ENCODE measurements around the gene CCDC28B. TPM values are rescaled to one million over a fixed set of nuclear protein-coding genes. Genes with fewer than 3 reads are reported as not detected.

Gene CCDC28B
- total RNA-seq, 4 donors from 2014 or later, result 0.72 to 3.5 (median 2.0) TPM

DNA sequence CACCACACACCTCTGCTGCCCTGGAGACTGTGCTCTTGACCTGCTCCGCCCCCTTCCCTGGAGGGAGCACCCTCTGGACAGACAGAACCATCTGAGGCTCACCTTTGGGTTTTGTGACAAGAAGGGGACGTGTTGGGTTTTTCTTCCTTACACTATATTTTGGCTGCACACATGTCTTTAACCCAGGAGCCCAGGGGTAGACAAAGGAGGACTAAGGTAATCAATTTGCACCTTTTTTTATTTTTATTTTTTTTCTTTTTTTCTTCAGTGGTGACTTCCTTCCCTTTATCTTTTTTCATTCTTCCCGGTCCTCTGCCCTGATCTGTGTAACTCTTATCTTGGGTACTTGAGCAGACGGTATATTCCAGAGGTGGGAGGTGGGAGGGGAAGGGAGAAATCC, 29.4 kb upstream of the CCDC28B start:
- Histone ChIP-seq H3K36me3 (peaks cover 77% of the 10 kb centered on the region), H3K27ac (no peak overlapping the region), H3K9me3 (no peaks in the 10 kb centered on the region), H3K4me3 (no peak overlapping the region), H3K4me1 (no peaks in the 10 kb centered on the region), H3K27me3 (no peaks in the 10 kb centered on the region)
- no peak for TF ChIP-seq POLR2A (IDR thresholded peaks at IDR 0.05)
- no peak for TF ChIP-seq EP300 (IDR thresholded peaks at IDR 0.05)
- TF ChIP-seq POLR2AphosphoS5 (IDR thresholded peaks at IDR 0.05), result no peak
- TF ChIP-seq, protein P1, sequence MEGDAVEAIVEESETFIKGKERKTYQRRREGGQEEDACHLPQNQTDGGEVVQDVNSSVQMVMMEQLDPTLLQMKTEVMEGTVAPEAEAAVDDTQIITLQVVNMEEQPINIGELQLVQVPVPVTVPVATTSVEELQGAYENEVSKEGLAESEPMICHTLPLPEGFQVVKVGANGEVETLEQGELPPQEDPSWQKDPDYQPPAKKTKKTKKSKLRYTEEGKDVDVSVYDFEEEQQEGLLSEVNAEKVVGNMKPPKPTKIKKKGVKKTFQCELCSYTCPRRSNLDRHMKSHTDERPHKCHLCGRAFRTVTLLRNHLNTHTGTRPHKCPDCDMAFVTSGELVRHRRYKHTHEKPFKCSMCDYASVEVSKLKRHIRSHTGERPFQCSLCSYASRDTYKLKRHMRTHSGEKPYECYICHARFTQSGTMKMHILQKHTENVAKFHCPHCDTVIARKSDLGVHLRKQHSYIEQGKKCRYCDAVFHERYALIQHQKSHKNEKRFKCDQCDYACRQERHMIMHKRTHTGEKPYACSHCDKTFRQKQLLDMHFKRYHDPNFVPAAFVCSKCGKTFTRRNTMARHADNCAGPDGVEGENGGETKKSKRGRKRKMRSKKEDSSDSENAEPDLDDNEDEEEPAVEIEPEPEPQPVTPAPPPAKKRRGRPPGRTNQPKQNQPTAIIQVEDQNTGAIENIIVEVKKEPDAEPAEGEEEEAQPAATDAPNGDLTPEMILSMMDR (IDR thresholded peaks at IDR 0.05), result no peak
- WGBS, result 91% methylated on average over 4 of the region's 4 CpGs
- DNase-seq (ENCODE audit: low spot score in 2 of 2), result no peak

DNA sequence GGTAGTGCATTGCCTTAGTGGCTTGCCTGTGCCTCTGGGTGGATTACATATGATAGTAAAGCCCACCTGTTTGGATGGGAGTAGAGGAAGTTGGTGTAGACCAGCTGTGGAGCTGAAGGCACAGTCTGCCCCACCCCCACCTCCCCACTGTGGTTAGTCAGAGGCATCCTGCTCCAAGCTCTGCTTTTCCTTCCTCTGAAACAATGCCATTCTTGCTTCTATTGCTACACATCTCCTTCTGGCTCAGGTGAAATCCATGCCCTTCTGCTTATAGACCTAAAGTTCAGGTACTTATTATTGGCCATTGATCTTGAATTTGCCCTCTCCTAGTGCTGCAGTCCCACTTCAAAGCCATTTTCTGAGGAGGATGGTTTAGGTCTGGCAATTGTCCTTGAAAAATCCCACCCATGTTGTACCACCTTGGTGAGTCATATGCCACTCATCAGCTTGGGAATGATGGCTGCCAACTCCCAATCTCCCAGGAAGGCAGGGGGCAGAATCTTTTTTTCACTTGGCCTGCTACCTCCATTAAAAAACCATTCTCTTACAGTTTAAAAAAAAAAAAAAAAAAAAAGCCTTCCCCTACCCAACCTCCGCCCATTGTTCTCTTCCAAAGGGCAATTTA, 27.7 kb upstream of the CCDC28B start:
- no peak overlapping the region for H3K27ac ChIP-seq
- H3K4me1 ChIP-seq, result no peaks in the 10 kb centered on the region
- 93% methylated on average over 1 of the region's 1 CpG for WGBS

DNA sequence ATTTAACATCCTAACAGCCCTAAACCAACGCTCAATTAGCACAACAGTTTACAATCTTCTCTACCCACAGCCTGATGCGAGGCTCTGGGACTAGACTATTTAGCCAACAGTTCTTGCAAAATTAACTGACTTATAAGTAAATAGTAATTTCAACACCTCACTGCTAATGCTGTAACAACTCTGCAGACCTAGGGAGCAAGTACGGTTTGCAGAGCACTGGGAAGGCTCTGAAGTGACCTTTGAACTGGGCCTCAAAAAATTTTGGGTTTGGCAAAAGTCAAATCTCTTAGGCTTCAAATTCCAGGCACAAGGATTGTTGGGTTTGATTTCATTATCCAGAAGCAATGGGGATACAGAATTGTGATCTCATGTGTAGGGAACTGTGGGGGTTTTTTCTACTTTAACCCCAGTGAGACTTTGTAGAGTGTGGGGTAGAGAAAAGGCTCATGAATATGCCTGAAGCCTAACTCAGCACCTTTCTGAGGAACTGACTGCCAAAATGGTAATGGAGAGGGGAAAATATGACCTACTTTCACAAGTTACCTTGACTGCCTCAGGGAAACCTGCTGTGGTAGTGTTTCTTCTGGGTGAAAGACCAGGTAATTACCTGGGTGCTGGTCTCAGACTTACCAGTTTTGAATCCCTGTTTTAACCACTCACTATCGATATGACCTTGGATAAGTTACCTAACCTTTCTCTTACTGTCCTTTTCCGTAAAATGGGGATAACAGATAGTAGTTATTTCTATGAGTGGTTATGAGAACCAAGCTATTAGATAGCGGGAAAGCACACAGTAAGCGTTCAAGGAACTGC, 21.8 kb upstream of the CCDC28B start:
- Histone ChIP-seq H3K36me3 (peaks cover 7% of the 10 kb centered on the region), H3K4me1 (peaks cover 41% of the 10 kb centered on the region), H3K9me3 (no peaks in the 10 kb centered on the region), H3K4me3 (peak overlapping the region; percentile 77), H3K27me3 (no peaks in the 10 kb centered on the region), H3K27ac (peak overlapping the region; percentile 91)
- WGBS, result 79% methylated on average over 7 of the region's 7 CpGs
- DNase-seq (ENCODE audit: low spot score in 2 of 2), result no peak
- TF ChIP-seq POLR2AphosphoS5 (IDR thresholded peaks at IDR 0.05) (no peak), EP300 (IDR thresholded peaks at IDR 0.05) (no peak), POLR2A (IDR thresholded peaks at IDR 0.05) (no peak)
- TF ChIP-seq, protein P1 (IDR thresholded peaks at IDR 0.05), result no peak

More for the DNA sequence above, 27.7 kb upstream of the CCDC28B start:
- no peaks in the 10 kb centered on the region for H3K9me3 ChIP-seq
- no peaks in the 10 kb centered on the region for H3K27me3 ChIP-seq
- TF ChIP-seq, protein P1 (IDR thresholded peaks at IDR 0.05), result no peak
- no peak overlapping the region for H3K4me3 ChIP-seq
- H3K36me3 ChIP-seq, result peaks cover 62% of the 10 kb centered on the region
- no peak for DNase-seq (ENCODE audit: low spot score in 2 of 2)

DNA sequence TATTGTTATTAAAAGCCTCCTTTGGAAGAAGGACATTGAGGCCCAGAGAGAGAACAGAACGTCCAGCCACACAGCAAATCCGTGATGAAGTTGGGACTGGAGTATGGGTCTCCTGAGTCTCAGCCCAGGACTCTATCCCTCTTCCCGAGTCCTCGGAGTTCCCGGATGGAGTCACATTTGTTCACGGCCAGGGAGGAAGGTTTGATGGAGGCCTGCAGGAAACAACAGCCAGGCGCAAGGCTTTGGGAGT, 21.3 kb upstream of the CCDC28B start:
- WGBS, result 6% methylated on average over 7 of the region's 7 CpGs
- TF ChIP-seq EP300 (IDR thresholded peaks at IDR 0.05) (no peak), POLR2AphosphoS5 (IDR thresholded peaks at IDR 0.05) (no peak), POLR2A (IDR thresholded peaks at IDR 0.05) (no peak)
- TF ChIP-seq, protein P1 (IDR thresholded peaks at IDR 0.05), result no peak
- Histone ChIP-seq H3K36me3 (peaks cover 7% of the 10 kb centered on the region), H3K9me3 (no peaks in the 10 kb centered on the region), H3K27ac (peak overlapping the region; percentile 91), H3K4me3 (peak overlapping the region; percentile 77), H3K4me1 (peaks cover 46% of the 10 kb centered on the region), H3K27me3 (no peaks in the 10 kb centered on the region)
- DNase-seq (ENCODE audit: low spot score in 2 of 2), result no peak

DNA sequence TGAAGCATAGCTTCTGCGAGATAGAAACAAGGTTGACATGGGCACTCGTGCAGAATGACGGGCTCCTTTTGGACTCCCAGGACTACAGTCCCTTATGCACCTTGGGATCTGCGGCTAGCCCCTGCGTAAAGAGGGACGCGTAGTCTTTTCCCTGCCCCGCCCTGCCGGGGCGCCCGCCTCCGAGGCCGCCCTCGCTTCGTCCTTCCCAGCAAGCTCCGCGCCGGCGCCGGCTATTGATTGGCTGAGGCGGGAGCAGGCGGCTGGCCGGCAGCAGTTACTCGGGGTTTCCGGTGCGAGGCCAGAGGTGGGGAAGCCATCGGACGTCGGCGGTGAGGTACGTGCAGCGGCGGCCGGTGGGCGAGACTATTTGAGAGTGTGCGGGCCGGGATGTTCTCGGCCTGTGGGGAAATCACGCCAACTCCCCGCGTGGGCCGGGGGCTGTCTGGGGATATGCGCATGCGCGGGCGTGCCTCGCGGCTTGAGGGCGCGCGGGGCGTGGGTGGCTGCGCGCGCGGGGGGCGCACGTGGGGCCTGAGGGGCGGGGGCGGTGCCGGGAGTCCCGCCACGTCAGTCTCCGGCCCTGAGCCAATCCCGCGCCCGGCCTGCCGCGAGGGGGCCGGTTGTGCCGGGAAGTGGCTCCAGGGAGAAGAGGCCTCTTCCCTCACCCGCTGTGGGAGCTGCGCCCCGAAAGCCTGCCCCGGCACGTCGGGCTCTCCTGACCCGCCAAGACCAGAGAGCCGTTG, 20.8 kb upstream of the CCDC28B start, which contains the start of gene TXLNA:
Gene TXLNA, plus strand, starts transcription at position 233 of the 743 bp plus-strand sequence. CDS start 671 bp downstream, outside the sequence.
- peak; percentile 96 to 97 for DNase-seq (ENCODE audit: low spot score in 2 of 2)
- Histone ChIP-seq H3K27ac (peak within 1 kb of the TSS; percentile 91), H3K27me3 (no peaks in the 10 kb centered on the region), H3K4me3 (peak within 1 kb of the TSS; percentile 77), H3K4me1 (peaks cover 51% of the 10 kb centered on the region), H3K9me3 (no peaks in the 10 kb centered on the region), H3K36me3 (peaks cover 11% of the 10 kb centered on the region)
- TF ChIP-seq POLR2AphosphoS5 (IDR thresholded peaks at IDR 0.05) (peak in 2 of 3 donors; percentile 32 to 76), EP300 (IDR thresholded peaks at IDR 0.05) (no peak), POLR2A (IDR thresholded peaks at IDR 0.05) (peak in 1 of 2 donors; percentile 56)
- TF ChIP-seq, protein P1 (IDR thresholded peaks at IDR 0.05), result peak in 1 of 2 donors; percentile 28
- WGBS, result 1% methylated on average over 12 of the region's 79 CpGs
